WERI-Rb-1 (cell line): ENCODE data around the gene SULT4A1.

Experiments
- DNase-seq: peaks from one replicate; pipeline ENCODE4 v3.0.0-alpha.2; 2020
- H3K27ac ChIP-seq: fragments of 250-450 bp; sonication (Bioruptor Pico); 2 replicates; pipeline ENCODE4 v1.5.1; 2020; ENCODE audit warnings: mild to moderate bottlenecking, moderate library complexity
- H3K27me3 ChIP-seq: fragments of 250-450 bp; sonication (Bioruptor Pico); 2 replicates; pipeline ENCODE4 v1.5.1; 2021; ENCODE audit warnings: mild to moderate bottlenecking, low read depth, moderate library complexity; ENCODE audit not compliant: insufficient read depth, severe bottlenecking
- H3K36me3 ChIP-seq: fragments of 250-450 bp; sonication (Bioruptor Pico); 2 replicates; pipeline ENCODE4 v1.5.1; 2020; ENCODE audit warnings: mild to moderate bottlenecking, moderate library complexity
- H3K4me3 ChIP-seq: 2 replicates; pipeline ENCODE4 v1.5.1; 2011; ENCODE audit warnings: low read depth, mild to moderate bottlenecking, control low read depth, low read length
- H3K9me3 ChIP-seq: fragments of 250-450 bp; sonication (Bioruptor Pico); 2 replicates; pipeline ENCODE4 v1.5.1; 2021; ENCODE audit warnings: mild to moderate bottlenecking, moderate library complexity; ENCODE audit not compliant: severe bottlenecking
- TF ChIP-seq, protein P1 (sequence below): IDR thresholded peaks from 2 replicates; pipeline ENCODE4 v1.5.1; 2011; ENCODE audit warnings: low read depth, mild to moderate bottlenecking, control low read depth, inconsistent platforms, low read length

The SULT4A1 gene

DNA sequence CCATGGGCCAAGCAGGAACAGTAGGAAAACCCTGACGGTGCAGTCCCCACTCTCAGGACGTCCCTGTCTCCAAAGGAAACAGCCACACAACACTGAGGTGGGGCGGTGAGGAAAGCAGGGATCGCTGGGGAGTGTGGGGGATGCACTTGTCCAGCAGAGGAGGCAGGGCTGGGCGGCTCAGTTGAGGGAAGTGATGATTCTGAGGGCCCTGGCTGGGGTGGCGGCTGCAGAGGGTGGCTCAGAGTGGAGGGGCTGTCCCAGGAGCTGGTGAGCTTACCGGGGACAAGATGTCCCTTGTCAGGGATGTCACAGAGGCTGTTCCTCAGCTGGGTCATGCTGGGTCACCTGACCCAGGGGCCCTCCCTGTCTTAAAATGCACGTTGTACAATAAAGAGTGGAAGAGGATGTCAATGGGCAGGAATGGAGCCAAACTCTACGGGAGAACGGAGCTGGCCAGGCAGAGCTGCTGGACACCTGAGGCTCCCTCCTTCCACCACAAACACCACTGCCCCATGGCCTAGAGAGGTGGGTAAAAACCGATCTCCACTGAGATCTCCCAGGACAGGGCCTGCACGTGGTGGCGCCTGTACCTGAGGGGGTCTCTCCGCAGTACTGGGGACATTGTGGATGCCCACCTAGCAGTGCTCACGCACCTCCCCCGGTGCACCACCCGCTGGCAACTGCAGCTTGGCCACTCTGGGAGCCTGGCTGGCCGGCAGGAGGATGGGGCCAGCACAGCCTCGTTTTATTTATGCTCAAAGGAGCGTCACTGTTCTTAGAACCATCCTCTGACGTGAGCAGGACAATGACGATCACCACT, 40.5 kb downstream of the SULT4A1 start:
- H3K4me3 ChIP-seq = no peak overlapping the region
- TF ChIP-seq, protein P1, sequence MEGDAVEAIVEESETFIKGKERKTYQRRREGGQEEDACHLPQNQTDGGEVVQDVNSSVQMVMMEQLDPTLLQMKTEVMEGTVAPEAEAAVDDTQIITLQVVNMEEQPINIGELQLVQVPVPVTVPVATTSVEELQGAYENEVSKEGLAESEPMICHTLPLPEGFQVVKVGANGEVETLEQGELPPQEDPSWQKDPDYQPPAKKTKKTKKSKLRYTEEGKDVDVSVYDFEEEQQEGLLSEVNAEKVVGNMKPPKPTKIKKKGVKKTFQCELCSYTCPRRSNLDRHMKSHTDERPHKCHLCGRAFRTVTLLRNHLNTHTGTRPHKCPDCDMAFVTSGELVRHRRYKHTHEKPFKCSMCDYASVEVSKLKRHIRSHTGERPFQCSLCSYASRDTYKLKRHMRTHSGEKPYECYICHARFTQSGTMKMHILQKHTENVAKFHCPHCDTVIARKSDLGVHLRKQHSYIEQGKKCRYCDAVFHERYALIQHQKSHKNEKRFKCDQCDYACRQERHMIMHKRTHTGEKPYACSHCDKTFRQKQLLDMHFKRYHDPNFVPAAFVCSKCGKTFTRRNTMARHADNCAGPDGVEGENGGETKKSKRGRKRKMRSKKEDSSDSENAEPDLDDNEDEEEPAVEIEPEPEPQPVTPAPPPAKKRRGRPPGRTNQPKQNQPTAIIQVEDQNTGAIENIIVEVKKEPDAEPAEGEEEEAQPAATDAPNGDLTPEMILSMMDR = no peak
- no peaks in the 10 kb centered on the region for H3K27me3 ChIP-seq
- H3K9me3 ChIP-seq = no peaks in the 10 kb centered on the region
- no peak for DNase-seq
- H3K36me3 ChIP-seq = peaks cover 23% of the 10 kb centered on the region
- no peak overlapping the region for H3K27ac ChIP-seq

DNA sequence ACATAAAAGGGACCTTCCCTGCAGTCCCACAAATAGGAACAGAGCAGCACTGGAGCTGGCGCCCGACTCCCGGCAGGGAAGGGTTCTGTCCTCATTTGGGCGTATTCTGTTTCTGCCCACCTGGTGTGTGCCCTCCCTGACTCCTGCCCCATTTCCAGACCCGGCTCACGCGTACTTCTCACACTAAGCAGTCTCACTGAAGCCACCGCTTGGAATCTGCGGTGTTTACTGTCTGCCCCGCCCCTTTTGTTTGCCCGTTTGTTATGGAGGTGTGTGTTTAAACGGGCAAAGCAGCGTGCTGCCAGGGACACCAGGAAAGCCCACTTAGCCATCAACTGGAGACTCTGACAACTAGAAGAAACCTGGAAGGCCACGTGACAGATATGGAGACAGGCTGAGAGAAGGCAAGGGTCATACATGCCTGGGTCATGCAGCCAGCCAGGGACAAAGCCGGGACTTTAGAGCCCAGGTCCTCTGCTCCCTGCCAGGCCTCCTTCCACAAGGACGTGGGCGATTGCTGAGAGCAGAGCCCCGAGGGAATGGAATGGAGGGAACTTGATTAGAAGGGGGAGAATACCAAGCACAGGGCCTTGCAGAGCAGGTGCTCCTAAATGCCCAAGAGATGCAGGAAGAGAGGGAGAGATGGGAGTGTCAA, 41.5 kb downstream of the SULT4A1 start:
- H3K36me3 ChIP-seq = peaks cover 16% of the 10 kb centered on the region
- H3K27ac ChIP-seq = no peak overlapping the region
- no peaks in the 10 kb centered on the region for H3K9me3 ChIP-seq
- TF ChIP-seq, protein P1 = no peak
- no peaks in the 10 kb centered on the region for H3K27me3 ChIP-seq
- H3K4me3 ChIP-seq = no peak overlapping the region
- no peak for DNase-seq

DNA sequence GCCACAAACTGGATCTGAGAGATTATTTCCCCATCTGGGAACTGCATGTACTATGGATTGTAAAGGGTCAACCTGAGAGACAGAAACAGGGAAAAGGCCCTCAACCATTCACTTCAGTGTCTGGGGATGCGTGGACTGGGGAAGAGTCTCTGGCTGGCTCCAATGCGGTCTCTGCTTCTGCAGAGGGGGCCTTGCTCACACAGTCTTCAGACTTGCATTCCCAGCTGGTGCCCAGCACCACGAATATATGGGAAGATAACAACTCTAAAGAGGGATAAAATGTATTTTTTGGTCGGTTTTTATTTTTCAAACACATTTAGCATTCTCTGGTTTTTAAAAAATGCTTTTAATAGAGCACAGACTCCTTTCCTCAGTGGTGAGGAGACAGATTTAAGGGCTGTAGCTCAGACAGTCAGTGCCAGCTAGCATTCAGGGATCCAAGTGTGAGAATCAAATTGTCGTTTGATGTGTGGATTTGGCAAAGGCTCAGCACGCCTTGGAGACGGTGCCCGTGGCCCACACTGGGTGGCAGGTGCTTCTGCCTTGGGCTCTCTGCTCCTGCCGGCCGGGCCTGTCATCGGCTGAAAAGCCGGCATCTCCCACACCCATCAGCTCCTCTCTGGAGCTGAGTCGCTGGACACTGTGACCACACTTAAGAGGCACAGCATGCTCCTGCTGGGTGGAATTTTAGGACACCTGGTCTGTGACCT, 42.2 kb downstream of the SULT4A1 start:
- Histone ChIP-seq H3K27me3 (no peaks in the 10 kb centered on the region), H3K9me3 (no peaks in the 10 kb centered on the region), H3K36me3 (peaks cover 9% of the 10 kb centered on the region), H3K4me3 (no peak overlapping the region), H3K27ac (no peak overlapping the region)
- no peak for DNase-seq
- TF ChIP-seq, protein P1 = no peak

DNA sequence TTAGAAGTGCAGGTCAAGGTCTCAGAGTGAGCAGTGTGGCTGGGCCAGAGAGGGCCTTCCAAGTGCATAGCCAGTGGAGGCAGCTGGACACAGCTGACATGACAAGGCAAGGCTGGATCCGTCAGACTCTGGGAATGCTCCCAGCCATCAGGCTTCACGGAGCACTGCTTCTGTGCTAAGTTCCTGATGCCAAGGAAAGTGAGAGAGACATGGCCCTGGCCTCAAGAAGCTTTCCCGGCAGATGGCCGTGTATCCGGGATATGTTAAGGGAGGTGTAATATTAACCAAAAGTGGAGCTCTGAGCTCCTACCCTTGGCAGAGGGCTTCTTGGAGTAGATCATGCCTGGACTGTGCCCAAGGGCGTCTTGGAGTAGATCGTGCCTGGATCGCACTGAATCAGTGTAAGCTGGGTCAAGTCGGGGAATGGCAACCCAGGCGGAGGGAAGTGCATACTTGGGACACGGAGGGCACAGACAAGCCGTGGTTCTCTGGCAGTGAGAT, 42.8 kb downstream of the SULT4A1 start:
- Histone ChIP-seq H3K36me3 (peaks cover 3% of the 10 kb centered on the region), H3K27ac (no peak overlapping the region), H3K27me3 (no peaks in the 10 kb centered on the region), H3K4me3 (no peak overlapping the region), H3K9me3 (no peaks in the 10 kb centered on the region)
- TF ChIP-seq, protein P1 = no peak
- no peak for DNase-seq

DNA sequence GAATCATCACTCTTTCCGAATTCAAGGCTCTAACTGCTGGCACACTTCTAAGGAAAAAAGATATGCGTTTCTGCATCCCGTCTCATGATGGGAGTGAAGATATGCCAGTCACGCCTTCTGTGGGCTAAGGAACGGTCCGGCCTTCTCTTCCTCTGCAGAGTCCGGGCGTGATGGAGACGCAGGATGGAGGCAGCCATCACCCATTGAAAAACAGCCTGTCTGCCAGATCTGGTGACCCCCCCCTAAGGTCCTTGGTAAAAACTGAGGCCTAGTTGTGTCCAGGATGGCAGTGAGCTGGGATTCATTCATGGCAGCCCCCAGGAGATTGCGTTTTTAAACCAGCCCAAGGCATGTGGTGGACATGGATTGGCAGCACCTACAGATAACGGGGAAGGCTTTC, 43.3 kb downstream of the SULT4A1 start:
- no peak for DNase-seq
- Histone ChIP-seq H3K4me3 (no peak overlapping the region), H3K27me3 (no peaks in the 10 kb centered on the region), H3K9me3 (no peaks in the 10 kb centered on the region), H3K36me3 (peaks cover 3% of the 10 kb centered on the region), H3K27ac (no peak overlapping the region)
- TF ChIP-seq, protein P1 = no peak
